ENCODE results near the gene GPRC5C.
"Not testable (repeated sequence)": the region's sequence is repeated elsewhere in the genome, so short reads cannot be mapped to it uniquely, and the experiment has no call there.

GPRC5C gene

GRCh38 chr17:74431568-74432423 lies at the start of gene GPRC5C:
GPRC5C (plus strand) TSS chr17:74432088; CDS start chr17:74439777, 7,689 bp downstream.
- DNase-seq: peak; percentile 70

DNA sequence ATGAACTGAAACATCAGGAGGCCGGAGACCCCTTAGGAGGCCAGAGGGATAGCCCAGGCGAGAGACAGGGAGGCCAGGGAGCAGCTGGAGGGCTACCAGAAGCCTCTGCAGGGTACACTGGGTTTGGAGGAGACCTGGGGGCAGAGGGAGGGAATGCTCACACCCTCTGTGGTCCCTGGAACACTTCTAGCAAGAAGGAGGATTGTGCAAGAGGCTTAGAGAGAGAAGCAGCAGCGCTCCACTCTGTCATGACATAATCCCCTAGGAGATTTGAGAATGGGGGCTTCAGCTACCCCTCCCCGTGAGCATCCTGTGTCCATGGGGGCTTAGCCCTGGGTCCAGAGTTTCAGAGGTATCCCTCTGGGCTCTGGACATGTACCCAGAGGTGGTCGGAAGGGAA lies 48.7 kb upstream of the GPRC5C start:
- DNase-seq: no peak

DNA sequence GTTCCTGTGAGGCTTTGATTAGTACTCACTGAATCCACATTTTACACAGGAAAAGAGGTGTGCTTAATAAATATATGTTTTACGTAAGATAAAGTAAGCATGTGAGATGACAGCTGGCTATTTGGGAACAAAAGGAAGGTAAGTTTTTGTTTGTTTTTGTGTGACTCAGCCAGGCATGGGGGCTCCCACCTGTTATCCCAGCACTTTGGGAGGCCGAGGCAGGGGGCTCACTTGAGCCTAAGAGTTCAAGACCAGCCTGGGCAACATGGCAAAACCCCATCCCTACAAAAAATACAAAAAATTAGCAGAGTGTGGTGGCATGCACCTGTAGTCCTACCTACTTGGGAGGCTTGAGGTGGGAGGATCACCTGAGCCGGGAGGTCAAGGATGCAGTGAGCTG lies 46.7 kb upstream of the GPRC5C start:
- no peak for DNase-seq

DNA sequence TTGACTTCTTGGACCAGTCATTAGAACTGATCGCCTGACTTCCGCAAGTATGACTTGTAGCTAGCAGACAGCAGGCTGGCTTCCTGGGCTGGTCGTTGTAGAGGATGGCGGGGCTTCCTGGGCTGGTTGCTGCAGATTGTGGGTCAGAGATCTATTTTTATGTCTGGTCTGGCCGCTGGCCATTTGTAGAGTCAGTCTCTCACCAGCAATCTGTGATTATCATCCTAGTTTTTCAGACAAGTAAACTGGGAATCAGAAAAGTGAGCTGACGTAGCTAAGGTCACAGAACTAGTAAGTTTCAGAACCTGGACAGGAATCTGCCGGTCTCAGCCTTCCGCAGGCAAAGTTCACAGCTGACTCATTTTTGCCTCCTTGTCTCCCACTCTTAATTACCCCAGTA lies 45.5 kb upstream of the GPRC5C start:
- no peak for DNase-seq

DNA sequence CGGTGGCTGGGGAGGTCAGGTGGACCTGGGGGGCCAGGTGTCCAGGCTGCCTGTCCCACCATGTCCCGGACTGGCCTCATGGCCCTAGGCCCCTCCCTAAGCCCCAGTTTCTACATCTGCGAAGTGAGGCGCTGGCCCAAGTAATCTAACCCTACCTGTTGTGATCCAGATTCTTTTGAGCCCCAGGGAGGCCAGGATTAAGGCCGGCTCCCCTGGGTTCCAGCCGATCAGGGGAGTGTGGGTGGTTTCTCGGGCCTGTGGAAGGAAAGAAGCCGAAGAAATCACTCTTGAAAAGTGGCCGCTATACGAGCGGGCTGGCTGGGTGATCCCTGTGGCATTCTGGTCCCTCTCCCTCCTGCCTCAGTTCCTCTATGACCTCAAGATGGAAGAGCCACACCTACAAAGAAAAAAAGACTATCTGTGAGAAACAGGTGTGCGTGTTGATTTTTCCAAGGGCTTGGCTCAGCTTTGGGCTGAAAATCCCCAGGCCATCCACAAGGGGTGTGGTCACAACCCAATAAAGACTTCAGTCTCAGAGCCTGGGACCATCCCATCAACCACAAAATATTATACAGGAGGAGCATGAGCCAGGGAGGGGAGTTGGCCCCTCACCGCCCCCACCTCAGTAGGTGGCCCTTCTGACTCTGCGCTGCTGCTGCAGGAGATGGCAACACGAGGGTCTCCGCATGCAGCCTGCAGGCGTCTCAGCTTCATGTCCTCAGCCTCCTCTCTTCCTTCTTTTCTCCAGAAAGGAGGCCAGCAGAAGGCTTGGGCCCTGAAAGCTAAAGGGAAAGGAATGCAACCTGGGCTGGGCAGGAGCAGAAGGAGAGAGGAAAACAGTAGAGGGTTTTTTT lies 44.3 kb upstream of the GPRC5C start:
- DNase-seq: no peak

DNA sequence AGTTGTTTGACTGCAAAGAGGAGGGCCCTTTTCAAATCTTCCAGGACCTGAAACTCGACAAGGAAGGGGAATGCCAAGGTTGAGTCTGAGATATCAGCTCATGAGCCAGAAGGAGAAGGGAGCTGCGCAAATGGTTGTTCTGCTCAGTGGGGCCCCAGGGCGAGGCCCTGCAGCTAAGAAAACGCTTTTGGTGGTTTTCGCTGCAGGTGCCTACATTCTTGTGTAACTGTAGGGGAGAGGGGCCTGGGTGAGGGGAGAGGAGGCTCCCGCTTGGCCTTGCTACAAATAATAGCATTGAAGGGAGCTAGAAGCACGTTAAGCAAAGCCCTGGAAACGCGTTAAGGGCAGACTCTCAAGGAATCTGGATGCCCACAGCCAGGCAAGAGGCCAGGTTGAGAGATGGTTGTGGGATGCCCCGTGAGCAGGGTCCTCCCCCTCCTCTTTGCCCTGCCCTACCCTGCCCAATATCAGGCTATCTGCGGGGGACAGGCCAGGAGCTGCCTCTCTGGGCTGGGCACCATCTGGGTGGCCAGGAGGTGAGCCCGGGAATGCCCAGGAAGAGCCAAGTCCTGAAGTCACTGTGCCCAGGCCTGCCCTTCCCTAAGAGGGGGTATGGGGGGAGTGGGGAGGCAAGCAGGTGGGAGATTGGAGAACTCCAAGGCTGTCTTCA lies 42.7 kb upstream of the GPRC5C start:
- no peak for DNase-seq

DNA sequence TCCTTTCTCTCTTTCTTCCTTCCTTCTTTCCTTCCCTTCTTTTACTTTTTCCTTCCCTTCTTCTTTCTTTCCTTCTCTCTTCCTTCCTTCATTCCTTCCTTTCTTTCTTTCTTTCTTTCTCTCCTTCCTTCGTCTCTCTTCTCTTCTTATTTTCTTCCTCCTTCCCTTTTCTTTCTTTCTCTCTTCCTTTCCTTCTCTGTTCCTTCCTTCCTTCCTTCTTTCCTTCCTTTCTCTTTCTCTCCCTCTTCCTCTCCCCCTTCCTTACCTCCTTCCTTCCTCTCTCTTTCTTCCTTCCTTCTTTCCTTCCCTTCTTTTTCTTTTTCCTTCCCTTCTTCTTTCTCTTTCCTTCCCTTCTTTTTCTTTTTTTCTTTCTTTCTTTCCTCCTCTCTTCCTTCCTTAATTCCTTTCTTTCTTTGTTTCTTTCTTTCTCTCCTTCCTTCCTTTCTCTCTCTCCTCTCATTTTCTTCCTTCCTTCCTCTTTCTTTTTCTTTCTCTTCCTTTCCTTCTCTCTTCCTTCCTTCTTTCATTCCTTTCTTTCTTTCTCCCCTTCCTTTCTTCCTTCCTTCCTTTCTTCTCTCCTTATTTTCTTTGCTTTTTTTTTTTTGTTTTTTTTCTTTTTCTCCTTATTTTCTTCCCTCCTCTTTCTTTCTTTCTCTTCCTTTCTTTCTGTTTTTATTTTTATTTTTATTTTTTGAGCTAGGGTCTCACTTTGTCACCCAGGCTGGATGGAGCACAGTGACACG lies 41.8 kb upstream of the GPRC5C start:
- DNase-seq: no peak

- DNase-seq: no peak
Observed at GRCh38 chr17:74390680-74391653, 40.9 kb upstream of the GPRC5C start.

DNA sequence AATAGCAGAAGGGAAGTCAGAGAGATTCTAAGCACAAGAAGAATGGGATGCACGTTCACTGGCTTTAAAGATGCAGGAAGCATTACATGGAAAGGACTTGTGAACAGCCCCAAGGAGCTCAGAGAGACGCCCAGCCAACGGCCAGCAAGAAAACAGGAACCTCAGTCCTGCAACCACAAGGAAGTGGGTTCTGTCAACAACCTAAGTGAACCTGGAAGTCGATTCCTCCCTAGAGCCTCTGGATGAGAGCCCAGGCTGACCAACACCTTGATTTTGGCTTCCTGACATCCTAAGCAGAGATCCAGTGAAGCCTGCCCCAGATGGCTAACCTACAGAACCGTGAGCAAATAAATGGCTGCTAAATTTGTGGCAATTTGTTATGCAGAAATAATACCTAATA lies 40.1 kb upstream of the GPRC5C start:
- DNase-seq: no peak

DNA sequence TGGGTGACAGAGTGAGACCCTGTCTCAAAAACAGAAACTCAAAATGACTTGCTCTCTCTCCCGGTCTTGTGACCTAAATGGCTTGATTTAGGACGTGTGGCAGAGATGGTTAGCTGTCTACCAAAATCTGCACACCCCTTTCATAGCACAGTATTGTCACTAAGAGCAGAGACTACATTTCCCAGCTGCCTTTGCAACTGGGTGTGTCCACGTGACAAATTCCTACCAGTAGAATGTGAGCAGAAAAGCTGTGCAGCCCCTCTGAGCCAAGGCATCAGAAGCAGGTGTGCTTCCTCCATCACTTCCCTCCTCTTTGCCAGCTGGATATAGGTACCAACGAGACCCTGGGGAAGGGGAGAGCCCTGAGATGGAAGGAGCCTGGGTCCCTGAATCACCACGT lies 39.0 kb upstream of the GPRC5C start:
- DNase-seq: no peak

GRCh38 chr17:74393346-74393942 lies 38.4 kb upstream of the GPRC5C start:
- no peak for DNase-seq

- no peak for DNase-seq
Observed at GRCh38 chr17:74394275-74394950, 37.5 kb upstream of the GPRC5C start.

GRCh38 chr17:74394977-74395376 lies 36.9 kb upstream of the GPRC5C start:
- DNase-seq: no peak

- no peak for DNase-seq
Observed at GRCh38 chr17:74396567-74396966, 35.3 kb upstream of the GPRC5C start.

DNA sequence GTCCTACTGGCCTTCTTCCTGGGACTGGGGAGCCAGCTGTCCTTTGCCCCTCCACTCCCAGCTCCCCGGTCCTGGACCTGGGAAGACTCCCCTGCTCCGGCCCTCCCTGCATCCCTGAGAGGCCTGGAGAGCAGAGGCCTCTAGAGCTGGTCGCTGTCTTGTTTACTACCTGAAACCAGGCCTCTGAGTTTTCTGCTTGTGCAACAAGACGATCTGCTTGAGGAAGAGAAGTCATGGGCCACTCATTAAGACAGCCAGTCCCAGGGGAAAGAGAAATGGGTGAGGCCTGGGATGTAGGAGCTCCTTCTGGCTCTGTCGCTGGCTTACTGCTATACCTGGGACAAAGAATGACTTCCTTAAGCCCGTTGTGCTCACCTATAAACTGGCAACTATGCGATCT lies 29.8 kb upstream of the GPRC5C start:
- DNase-seq: no peak

DNA sequence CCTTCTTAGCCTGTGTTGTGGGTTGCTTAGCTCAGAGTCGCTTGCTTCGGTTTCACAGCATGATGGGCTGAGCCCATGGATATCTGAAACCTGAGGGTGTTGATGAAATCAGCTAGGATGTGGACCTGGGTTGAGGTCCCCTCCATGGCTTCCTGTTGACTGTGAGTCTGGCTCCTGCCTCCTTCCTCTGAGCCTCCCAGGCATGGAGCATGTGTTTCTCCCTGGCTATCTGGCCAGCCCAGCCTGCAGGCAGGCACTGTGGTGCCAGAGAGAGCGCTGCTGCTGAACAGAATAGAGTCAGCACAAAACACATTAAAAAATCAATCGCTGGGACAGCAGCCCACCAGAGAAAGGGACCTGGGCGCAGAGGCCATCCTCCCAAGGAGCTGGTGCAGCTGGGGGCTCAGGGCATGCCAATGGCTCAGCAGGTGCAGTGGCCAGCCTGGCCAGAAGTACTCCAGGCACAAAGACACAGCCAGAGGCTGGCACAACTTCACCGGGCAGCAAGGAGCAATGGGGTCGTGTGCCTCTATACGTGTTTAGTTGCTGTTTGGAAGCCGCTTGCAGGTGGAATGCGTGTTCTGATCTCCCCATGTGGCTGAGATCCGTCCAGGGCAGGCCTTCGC lies 28.3 kb upstream of the GPRC5C start:
- no peak for DNase-seq

- DNase-seq: no peak
Observed at GRCh38 chr17:74404218-74404617, 27.7 kb upstream of the GPRC5C start.

GRCh38 chr17:74404789-74405188 lies 27.1 kb upstream of the GPRC5C start:
- no peak for DNase-seq

GRCh38 chr17:74405311-74405710 lies 26.6 kb upstream of the GPRC5C start:
- not testable (repeated sequence) for DNase-seq

DNA sequence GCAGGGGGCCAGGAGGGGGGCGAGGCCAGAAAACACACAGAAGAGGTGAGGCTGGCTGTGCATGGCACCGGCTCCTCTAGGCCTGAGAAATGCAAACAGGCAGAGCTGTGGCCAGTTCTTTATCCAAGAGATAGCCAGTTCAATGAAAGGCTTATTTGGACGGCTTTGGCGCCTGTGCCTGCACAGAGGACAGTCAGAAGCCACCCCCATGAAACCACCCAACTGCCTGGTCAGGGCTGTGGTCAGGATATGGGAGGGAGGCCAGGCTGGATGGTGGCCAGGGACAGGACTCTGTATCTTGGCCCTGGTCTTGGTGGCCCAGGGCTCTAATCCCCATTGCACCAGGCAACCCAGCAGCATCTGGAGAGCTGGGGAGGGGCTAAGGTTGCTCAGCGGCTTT lies 24.5 kb upstream of the GPRC5C start:
- no peak for DNase-seq
